Psoas muscle (tissue), 8 donors: Measurements from ENCODE around the gene OSBPL3. TPM values are rescaled to one million over a fixed set of nuclear protein-coding genes. Genes with fewer than 3 reads are reported as not detected.

Source experiments
- ATAC-seq, 4 donors: fragments of 200-7000 bp; cut with Tn5 transposase; one replicate each; pipeline ENCODE4 v1.9.1; 2020; ENCODE audit warnings: moderate library complexity in 3 of 4, mild to moderate bottlenecking in 2 of 4
- DNase-seq, 2 donors: peaks; one replicate each; pipeline ENCODE4 v3.0.0-alpha.2; 2020
- H3K27ac ChIP-seq: fragments of 200-600 bp; one replicate; pipeline ENCODE4 v1.8.0; 2022
- H3K27me3 ChIP-seq, 3 donors: fragments of 200-600 bp in 1 of 3; one replicate each; pipeline versions ENCODE4 v1.6.1 to v1.8.0; 2013 to 2022; ENCODE audit warnings: low read length in 2 of 3, mild to moderate bottlenecking in 2 of 3, moderate library complexity in 1 of 3; ENCODE audit not compliant: insufficient read depth in 3 of 3
- H3K36me3 ChIP-seq, 2 donors: fragments of 200-600 bp in 1 of 2; one replicate each; pipeline versions ENCODE4 v1.6.1 to v1.8.0; 2013 to 2022; ENCODE audit warnings: low read depth in 1 of 2, mild to moderate bottlenecking in 1 of 2, moderate library complexity in 1 of 2; ENCODE audit not compliant: insufficient read depth in 1 of 2
- H3K4me1 ChIP-seq: fragments of 200-600 bp; one replicate; pipeline ENCODE4 v1.8.0; 2022
- H3K4me3 ChIP-seq: fragments of 200-600 bp; one replicate; pipeline ENCODE4 v1.8.0; 2022; ENCODE audit warnings: mild to moderate bottlenecking
- H3K9me3 ChIP-seq: fragments of 200-600 bp; one replicate; pipeline ENCODE4 v1.8.0; 2022
- WGBS, 3 donors: extraction: QIAGEN DNeasy Blood & Tissue Kit; methylation state at CpG; one replicate each; pipeline versions ENCODE4 v1.1.6 to v1.1.7; 2013; 5-methylcytosine and 5-hydroxymethylcytosine counted together
- intact Hi-C, 2 donors: fragments of 100-400 bp; cut with DNase I; formaldehyde crosslinking; loops; one replicate each; pipeline versions ENCODE4 v1.11.0 to v1.14.2; 2022
- polyA plus RNA-seq, 3 donors: library from polyadenylated mRNA; stranded (reverse); fragments of 200-250 nt; gene quantifications; one replicate each; pipeline ENCODE4 v1.2.3, GENCODE V29; 2013
- total RNA-seq, 4 donors: library from RNA; stranded (reverse); fragmentation: NEBNext Ultra II Directional in 2 of 4; extraction: Animal tissue kit (Norgen Biotek cat#: 25700) in 2 of 4; gene quantifications; one replicate each; pipeline versions ENCODE4 v1.2.1 to v1.2.4, GENCODE V29; 2021 to 2023
- TF ChIP-seq, protein P1 (sequence below): fragments of 200-600 bp; IDR thresholded peaks from one replicate; pipeline ENCODE4 v1.8.0; 2022; ENCODE audit warnings: antibody characterized with exemption
- donor health status: healthy with polysubstance abuse.
- donor health status: DM: no; HTN: no; CAD: no; lungs with moderate emphysema.
- donor health status: Bipolar disorder and iron deficiency.
- donor health status: healthy.
- donor health status: DM: yes; HTN: yes; CAD: no.
- donor health status: DM: no; HTN: no; CAD: no.
- donor health status: DM: no; HTN: no; CAD: no.
- donor health status: DM: yes; HTN: yes; CAD: no.

The OSBPL3 gene
- total and polyA plus RNA-seq, 7 donors: 1.9 to 8.7 (median 4.2) TPM

DNA sequence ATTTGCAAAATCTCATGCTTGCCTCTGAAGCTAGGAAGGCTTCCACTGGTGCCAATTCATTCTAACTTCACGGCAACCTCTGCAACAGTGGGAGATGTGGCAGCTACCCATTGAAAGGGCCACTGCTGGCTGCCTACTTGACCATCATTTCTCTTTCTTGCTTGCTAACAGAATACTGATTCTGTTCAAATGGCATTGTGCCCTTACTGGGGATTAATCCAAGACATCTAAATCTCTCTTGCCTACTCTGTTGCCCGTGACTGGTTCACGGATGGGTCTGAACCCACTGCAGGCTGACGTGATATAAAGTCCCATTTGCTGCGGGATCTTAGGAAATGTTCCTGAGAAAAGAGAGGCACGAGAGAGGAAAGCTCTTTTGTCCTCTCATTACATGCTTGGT is 171.5 kb downstream of the OSBPL3 start:
- TF ChIP-seq, protein P1, sequence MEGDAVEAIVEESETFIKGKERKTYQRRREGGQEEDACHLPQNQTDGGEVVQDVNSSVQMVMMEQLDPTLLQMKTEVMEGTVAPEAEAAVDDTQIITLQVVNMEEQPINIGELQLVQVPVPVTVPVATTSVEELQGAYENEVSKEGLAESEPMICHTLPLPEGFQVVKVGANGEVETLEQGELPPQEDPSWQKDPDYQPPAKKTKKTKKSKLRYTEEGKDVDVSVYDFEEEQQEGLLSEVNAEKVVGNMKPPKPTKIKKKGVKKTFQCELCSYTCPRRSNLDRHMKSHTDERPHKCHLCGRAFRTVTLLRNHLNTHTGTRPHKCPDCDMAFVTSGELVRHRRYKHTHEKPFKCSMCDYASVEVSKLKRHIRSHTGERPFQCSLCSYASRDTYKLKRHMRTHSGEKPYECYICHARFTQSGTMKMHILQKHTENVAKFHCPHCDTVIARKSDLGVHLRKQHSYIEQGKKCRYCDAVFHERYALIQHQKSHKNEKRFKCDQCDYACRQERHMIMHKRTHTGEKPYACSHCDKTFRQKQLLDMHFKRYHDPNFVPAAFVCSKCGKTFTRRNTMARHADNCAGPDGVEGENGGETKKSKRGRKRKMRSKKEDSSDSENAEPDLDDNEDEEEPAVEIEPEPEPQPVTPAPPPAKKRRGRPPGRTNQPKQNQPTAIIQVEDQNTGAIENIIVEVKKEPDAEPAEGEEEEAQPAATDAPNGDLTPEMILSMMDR: no peak
- no peak for ATAC-seq
- WGBS, 3 donors: 59 to 74% (median 63%) methylated on average over 6 of the region's 6 CpGs
- no peaks in the 10 kb centered on the region for H3K4me1 ChIP-seq
- peaks cover 0 to 22% of the 10 kb centered on the region in 2 donors for H3K36me3 ChIP-seq
- no peaks in the 10 kb centered on the region for H3K9me3 ChIP-seq
- no peak overlapping the region for H3K4me3 ChIP-seq
- no peak overlapping the region for H3K27ac ChIP-seq
- no peak for DNase-seq
- H3K27me3 ChIP-seq: no peaks in the 10 kb centered on the region
- intact Hi-C loops: no loop called here

DNA sequence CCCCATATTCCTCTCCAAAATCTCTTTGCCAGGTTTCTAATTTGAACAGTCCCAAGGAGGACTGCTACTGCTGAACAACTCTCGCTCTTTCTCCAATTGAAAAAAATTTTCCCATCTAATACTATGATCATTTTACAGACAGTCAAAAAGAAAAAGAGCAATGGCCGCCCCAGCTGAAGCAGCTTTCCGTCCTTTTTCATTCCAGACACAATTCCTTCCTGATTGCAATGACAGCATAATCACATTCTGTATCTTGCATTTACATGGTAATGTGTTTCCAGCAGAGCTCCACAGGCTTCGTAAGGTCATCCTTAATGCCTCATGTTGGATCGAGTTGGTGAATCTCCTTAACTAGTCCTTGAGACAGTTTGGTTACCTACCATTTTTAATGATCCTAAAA is 177.7 kb downstream of the OSBPL3 start:
- ATAC-seq (no peak), DNase-seq (no peak)
- no peaks in the 10 kb centered on the region for H3K27me3 ChIP-seq
- H3K4me1 ChIP-seq: no peaks in the 10 kb centered on the region
- TF ChIP-seq, protein P1: no peak
- 92 to 97% (median 96%) methylated on average over 5 of the region's 5 CpGs for WGBS, 3 donors
- H3K27ac ChIP-seq: no peak overlapping the region
- peaks cover 0 to 27% of the 10 kb centered on the region in 2 donors for H3K36me3 ChIP-seq
- no peak overlapping the region for H3K4me3 ChIP-seq
- H3K9me3 ChIP-seq: no peaks in the 10 kb centered on the region
- intact Hi-C loops: no loop called here

DNA sequence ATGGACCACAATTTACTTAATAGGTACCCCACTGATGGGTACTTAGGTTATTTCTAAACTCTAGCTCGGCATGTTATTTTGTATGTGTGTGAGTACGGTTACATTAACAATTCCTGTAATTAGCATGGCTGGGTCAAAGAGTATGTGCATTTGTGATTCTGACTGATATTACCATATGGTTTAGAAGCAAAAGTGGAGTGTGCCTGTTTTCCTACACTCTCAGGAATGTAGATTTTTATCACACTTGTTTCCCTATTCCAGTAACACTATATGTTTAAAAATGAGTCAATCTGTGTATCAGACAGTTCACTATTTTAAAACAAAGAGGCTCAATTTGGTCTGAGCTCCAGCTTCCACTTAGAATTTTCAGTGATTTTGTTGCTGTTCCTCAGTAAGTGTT is 178.1 kb downstream of the OSBPL3 start:
- TF ChIP-seq, protein P1: no peak
- Histone ChIP-seq H3K36me3 (peaks cover 0 to 27% of the 10 kb centered on the region in 2 donors), H3K27ac (no peak overlapping the region), H3K4me3 (no peak overlapping the region), H3K4me1 (no peaks in the 10 kb centered on the region), H3K27me3 (no peaks in the 10 kb centered on the region), H3K9me3 (no peaks in the 10 kb centered on the region)
- no peak for ATAC-seq
- no peak for DNase-seq
- 97 to 99% (median 98%) methylated on average over 2 of the region's 2 CpGs for WGBS, 3 donors
- intact Hi-C loops: no loop called here

DNA sequence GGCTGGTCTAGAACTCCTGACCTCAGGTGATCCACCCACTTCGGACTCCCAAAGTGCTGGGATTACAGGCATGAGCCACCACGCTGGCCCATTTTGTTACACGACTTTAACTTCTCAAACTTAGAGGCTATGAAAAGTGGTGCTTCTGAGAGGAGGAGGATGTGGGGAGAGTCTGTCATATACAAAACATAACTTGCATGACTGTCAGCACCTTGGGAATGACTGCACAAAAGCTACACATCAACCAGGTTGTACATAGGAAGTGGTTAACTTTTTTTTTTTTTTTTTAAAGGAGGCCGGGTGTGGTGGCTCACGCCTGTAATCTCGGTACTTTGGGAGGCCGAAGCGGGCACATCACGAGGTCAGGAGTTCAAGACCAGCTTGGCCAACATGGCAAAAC is 179.3 kb downstream of the OSBPL3 start:
- Histone ChIP-seq H3K4me3 (no peak overlapping the region), H3K36me3 (peaks cover 0 to 21% of the 10 kb centered on the region in 2 donors), H3K27me3 (no peaks in the 10 kb centered on the region), H3K9me3 (no peaks in the 10 kb centered on the region), H3K4me1 (no peaks in the 10 kb centered on the region), H3K27ac (no peak overlapping the region)
- TF ChIP-seq, protein P1: no peak
- DNase-seq (no peak), ATAC-seq (no peak)
- WGBS, 3 donors: 94 to 97% (median 94%) methylated on average over 8 to 9 of the region's 9 CpGs
- intact Hi-C loops: no loop called here

DNA sequence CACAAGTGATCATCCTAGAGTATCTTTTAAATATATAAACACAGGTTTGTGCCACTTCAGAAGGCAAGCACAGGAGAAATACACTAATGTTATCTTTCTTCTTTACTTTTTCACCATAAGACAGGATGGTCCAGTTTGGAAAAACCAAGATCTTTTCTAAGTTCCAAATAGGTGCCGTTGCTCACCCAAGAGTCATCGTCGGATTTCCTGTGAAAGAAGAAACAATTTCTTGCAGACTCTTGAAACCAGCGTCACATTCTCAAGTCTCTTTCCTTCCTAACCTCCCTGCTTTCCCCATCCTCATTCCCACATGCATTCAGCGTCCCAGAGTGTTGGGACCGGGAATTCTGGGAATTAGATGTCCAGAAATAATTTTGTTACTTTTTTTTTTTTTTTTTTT is 179.9 kb downstream of the OSBPL3 start:
- Histone ChIP-seq H3K4me3 (no peak overlapping the region), H3K4me1 (no peaks in the 10 kb centered on the region), H3K36me3 (peaks cover 0 to 21% of the 10 kb centered on the region in 2 donors), H3K27ac (no peak overlapping the region), H3K27me3 (no peaks in the 10 kb centered on the region), H3K9me3 (no peaks in the 10 kb centered on the region)
- WGBS, 3 donors: 90 to 97% (median 94%) methylated on average over 6 of the region's 6 CpGs
- TF ChIP-seq, protein P1: no peak
- no peak for ATAC-seq
- intact Hi-C loops: no loop called here
- DNase-seq: no peak
